Left renal cortex interstitium (tissue), 4 donors: Measurements from ENCODE around the gene DISC1. TPM values are rescaled to one million over a fixed set of nuclear protein-coding genes. Genes with fewer than 3 reads are reported as not detected.

Source experiments
- DNase-seq, 4 donors: peaks; one replicate each; pipeline ENCODE4 v3.0.0-alpha.2; 2013; ENCODE audit warnings: low read depth in 4 of 4, low spot score in 2 of 4, missing footprints in 1 of 4
- polyA plus RNA-seq, 4 donors: library from polyadenylated mRNA; unstranded; fragments of 120-200 nt; gene quantifications; one replicate each; pipeline ENCODE4 v1.2.1, GENCODE V29; 2013; ENCODE audit not compliant: insufficient read length in 4 of 4

Gene DISC1
- polyA plus RNA-seq, 4 donors, result 5.3 to 6.6 (median 5.6) TPM

DNA sequence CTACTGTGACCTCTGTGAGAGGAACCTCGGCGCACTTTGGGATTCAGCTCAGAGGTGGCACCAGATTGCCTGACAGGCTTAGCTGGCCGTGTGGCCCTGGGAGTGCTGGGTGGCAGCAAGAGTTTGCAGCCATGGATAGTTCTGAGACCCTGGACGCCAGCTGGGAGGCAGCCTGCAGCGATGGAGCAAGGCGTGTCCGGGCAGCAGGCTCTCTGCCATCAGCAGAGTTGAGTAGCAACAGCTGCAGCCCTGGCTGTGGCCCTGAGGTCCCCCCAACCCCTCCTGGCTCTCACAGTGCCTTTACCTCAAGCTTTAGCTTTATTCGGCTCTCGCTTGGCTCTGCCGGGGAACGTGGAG lies 67.5 kb downstream of the DISC1 start:
- no peak for DNase-seq

GRCh38 chr1:231694465-231695077 lies 68.0 kb downstream of the DISC1 start:
- no peak for DNase-seq

- no peak for DNase-seq
Observed at GRCh38 chr1:231695439-231696255, 69.1 kb downstream of the DISC1 start.

DNA sequence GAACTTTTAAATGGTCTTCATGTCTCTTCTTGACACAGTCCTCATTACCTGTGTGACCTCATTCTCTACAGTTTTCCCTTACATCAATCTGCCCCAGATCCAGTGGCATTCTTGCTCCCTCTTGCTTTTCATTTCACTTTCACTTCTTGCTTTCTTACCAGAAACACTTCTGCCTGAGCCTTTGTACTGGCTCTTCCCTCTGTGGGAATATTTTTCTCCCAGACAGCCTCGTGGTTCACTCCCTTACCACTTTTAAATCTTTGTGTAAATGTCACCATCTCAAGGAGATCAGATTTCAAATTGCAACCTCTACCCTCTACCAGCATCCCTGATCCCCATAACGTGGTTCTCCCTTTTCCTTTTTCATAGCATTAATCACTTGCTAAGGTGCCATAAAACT lies 73.2 kb downstream of the DISC1 start:
- peak in 1 of 4 donors; percentile 44 for DNase-seq

- DNase-seq, result no peak
Observed at GRCh38 chr1:231701306-231701705, 74.7 kb downstream of the DISC1 start.

DNA sequence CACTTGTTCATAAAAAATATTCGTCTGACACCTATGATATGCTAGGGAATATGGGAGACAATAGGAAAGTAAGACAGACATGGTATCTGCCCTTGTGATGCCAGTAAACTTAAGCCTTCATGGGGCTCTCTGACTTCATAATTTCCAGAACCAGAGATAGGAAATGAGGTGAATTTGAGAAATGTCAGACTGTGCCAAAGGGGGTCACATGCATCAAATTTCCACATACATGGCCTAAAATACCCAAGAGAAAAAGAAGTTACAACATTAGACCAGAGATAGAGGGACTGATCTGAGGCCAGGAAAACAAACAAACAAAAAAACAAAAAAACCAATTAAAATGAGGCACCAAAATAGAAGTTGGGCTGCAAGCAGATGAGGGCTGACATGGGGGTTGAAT lies 75.7 kb downstream of the DISC1 start:
- no peak for DNase-seq

- no peak for DNase-seq
Observed at GRCh38 chr1:231702804-231703203, 76.2 kb downstream of the DISC1 start.

GRCh38 chr1:231705806-231706760 lies 79.5 kb downstream of the DISC1 start:
- DNase-seq, result no peak

- no peak for DNase-seq
Observed at GRCh38 chr1:231706934-231707333, 80.3 kb downstream of the DISC1 start.

DNA sequence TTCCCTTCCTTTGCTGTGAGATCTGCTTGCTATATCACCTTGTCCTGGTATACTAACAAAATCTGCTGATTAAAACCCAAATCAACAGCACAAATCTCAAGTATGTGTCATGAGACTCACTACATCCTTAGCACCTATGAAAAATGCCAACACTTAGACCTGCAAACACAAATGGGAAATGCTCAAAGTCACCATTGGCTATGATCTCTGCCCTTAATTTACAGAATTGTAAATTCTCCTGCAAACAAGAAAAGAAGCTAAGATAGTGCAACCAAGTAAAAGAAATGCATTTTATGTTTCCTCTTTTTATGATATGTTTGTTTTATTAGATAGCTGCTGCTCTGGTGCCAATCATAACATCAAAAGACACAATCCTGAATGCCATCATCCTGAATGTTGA lies 80.8 kb downstream of the DISC1 start:
- DNase-seq, result no peak

GRCh38 chr1:231708394-231708793 lies 81.8 kb downstream of the DISC1 start:
- no peak for DNase-seq

DNA sequence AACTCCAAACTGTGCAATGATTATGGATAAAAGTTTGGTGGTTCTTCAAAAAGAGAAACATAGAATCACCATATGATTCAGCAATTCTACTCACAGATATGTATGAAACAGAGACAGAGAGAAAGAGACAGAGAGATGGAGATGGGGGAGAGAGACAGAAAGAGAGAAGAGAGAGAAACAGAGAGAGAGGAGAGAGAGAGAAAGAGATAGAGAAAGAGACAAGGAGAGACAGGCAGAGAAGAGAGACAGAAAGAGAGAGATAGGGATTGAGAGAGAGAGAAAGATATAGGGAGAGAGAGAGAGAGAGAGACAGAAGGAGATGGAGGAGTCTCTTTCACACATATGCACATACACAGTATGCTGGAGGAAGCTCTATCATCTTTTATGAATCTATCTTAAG lies 87.8 kb downstream of the DISC1 start:
- DNase-seq, result no peak

DNA sequence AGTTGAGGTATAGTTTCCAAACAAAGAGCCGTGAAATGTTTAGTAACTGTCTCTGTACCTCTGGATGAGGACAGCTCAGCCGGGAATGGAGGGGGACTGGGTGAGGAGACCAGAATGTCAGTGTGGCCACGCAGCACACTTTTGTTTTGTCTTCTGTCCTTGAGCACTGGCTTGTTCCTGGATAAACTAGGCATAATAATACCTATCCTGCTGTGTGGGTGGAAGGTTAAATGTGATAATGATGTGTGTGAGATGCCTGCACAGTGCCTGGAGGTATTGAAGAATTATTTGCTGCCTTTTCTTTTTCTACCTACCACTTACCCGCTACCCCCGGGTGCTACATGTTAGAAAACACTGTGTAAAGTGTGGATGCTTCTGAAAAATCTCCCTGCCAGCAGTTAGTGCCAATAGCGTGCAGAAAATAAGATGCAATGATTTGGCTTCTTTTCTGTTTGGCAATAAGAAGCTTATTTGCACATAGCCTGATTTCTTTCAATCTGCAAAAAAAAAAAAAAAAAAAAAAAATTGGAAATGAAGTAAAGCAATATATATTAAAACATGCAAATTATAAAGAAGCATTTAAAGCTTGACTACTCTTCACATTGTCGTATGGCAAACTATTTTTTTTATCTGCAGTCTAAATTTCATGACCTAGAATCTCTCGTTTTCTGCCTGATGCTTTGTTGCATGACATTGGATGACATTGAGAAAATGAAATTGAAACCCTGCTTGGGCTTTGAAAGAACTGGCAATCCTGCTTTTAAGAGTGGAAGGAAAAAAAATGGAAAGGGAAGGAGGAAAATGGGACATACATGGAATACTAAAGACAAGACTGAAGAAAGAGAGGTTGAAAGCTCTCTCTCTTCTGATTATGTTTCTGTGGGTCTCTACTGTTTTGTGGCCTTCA lies 89.5 kb downstream of the DISC1 start:
- DNase-seq, result no peak

DNA sequence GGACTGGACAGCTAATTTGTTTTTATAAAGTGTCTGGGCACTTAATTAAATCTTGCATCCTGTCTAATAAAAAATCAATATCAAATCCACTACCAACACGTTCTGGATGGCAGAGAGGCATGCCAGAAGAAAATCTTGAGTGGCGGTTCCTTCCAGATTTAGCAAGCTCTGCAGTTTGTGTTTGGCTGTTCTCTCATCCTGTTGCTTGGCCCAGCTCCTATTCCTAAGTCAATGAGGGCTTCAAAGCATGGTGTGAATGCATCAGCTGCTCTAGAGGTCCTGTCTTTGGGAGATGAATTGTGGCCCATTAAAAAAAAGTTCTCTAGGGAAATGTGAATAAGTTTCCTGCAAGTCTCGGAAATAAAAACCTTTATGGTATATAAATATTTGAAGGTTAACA lies 90.3 kb downstream of the DISC1 start:
- no peak for DNase-seq

DNA sequence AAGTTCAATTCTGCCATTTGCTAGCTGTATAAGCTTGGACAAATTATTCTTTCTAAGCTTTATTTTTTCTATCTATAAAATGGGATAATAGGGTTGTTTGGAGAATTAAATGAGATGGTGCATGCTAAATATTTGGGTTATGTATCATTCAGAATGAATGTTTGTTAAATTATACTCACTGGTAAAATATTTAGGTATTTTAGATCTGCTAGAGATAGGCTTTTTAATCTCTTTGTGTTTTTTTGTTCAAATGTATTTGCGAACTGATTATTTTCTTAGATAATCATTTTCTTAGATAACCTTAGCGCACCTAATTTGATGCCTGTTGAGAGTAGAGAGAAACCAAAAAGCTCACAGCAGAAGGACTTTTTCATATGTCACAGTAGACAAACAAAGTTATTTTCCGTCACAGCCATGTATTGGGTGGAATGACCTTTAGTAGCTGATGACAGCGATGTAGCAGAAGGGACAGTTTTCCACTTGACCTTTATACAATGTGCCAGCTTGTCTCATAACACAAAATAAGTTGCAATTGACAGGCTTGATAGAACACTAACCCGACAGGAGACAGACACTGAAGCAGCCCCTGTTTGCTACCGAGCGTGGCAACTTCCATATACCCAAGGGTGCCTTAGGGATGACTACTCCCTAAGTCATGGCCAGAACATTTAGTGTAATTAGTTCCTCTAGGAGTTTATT lies 93.0 kb downstream of the DISC1 start:
- no peak for DNase-seq

- DNase-seq, result no peak
Observed at GRCh38 chr1:231720652-231721325, 94.2 kb downstream of the DISC1 start.

GRCh38 chr1:231721436-231721835 lies 94.8 kb downstream of the DISC1 start:
- no peak for DNase-seq

DNA sequence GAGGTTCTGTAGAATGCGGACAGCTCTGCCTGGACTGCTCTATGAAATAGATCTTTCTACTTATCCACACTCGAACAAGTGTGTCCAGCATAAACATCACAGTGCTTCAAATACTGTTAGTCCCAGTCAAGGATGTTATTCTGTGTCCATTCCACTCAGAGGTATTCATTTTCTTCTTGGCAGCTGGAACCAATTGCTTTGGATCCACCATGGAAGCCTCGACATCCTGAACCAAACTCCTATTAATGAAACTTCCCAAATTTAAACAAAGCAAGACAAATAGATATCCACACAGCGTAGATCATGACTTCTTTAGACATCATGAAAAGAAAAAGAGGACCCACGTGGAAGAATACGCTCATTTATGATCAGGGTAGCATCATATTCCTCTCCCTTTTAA lies 95.8 kb downstream of the DISC1 start:
- DNase-seq, result no peak

DNA sequence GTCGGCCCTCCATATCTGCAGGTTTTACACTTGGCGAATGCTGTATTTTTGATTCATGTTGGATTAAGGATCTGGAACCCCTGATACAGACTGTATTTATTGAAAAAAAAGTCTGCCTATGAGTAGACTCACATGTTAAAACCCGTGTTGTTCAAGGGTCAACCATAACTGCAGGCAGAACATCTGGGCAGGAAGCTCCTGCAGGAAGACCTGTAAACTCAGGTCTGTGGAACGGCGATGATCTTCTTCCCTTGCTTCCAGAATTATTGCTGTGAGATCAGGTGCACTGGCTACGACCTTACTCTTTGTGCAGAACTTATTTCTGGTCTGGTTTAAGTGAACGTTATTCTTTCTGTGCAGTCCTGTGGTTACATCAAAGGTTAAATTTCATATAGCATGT lies 96.6 kb downstream of the DISC1 start:
- no peak for DNase-seq
